NCI-H82 treated with DMSO at 0.1 percent for 48 hours (cell line): ENCODE results near the gene SPG11.
A peak's percentile ranks its signal among the peaks of the same experiment; 100 is the strongest.
"Not testable (repeated sequence)": the region's sequence is repeated elsewhere in the genome, so short reads cannot be mapped to it uniquely, and the experiment has no call there.

Experiments used
- DNase-seq: peaks from one replicate; lab custom pipeline; 2025; ENCODE audit not compliant: unreplicated experiment; lab: John Stamatoyannopoulos, UW

The SPG11 gene

GRCh38 chr15:44569316-44569715, 94.1 kb downstream of the SPG11 start:
- DNase-seq = no peak

DNA sequence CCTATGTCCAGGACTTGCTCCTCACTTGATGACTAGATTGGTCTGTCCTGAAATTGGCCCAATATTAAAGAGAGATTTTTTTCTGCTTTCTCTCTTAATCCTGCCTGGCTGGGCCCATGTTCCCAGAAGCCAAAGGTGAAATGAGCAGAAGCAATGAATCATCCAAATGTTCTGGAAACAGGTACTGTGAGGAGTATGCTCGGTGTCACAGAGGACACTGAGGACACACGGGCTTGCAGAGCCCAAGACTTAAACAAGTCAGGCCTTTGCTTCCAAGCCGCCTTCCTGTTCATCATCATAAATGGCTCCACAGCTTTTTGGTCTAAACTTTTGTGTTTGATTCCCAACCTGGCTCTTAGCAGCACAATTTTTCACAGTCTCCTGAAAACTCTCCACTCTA, 95.1 kb downstream of the SPG11 start:
- no peak for DNase-seq

GRCh38 chr15:44566155-44566540, 97.3 kb downstream of the SPG11 start:
- no peak for DNase-seq

- DNase-seq = no peak
Measured at GRCh38 chr15:44565387-44566154, 97.9 kb downstream of the SPG11 start.

- DNase-seq = not testable (repeated sequence)
Measured at GRCh38 chr15:44560926-44561325, 102.5 kb downstream of the SPG11 start.

DNA sequence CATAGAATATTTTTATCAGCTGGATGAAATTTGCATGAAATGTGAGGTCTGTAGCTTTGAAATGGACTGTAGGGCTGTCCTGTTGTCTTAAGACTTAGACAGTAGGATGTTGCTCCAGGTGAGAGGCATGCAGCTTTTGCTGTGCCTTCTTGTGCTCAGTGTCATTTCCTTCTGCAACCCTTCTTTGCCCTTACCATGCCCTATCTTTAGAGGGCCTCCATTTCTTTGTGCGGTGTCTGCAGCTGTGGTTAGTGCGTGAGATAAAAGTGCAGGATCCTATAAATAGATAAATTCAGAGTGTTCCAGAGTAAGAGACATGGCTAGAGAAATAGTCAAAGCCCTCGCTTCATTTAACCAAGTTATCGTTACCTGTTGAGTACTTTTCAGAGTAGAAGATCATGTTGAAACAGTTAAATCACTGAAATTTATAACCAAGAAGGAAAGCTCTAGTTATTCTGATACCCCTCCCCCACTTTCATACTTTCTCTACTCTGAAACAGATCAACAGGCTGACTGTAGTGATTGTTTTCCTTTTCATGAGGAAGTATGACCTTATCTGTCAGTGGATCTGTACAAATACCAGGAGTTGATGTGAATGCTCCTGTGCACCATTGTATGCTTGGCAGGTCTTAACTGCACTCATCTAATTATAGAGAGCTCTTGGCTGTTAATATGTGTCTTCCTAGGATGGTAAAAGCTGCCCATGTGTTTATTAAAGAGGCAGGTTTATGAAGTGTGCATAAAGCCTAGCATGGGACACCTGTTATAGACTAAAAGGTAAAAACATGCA, 108.3 kb downstream of the SPG11 start:
- DNase-seq = no peak

DNA sequence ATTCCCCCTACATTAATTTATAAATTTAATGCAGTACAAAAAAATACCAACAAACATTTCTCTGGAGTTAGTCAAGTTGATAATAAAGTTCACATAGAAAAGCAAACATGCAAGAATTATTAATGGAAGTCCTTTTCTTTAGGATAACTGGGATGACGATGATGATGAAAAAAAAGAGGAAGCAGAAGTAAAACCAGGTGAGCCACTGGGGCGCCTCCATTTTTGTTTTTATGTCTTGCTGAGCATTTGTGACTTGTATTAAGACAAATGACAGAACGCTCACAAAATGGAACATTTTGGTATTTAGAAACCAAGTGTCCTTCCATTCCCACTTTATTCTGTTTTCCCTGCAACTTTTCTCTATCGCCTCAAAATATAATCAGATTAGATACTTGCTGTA, 112.7 kb downstream of the SPG11 start:
- DNase-seq = no peak

DNA sequence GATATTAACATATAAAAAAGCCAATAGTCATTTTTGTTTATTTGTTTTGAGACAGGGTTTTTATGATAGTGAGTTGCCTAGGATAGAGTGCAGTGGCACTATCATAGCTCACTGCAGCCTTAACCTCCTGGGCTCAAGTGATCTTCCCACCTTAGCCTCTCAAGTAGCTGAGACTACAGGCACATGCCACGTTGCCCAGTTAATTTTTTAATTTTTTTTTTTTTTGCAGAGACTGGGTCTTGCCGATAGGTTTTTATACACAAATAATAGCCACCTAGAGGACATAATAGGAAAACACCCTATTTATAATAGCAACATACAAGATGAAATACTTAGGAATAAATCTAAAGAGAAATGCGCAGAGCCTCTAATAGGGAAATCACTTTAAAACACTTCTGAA, 113.2 kb downstream of the SPG11 start:
- no peak for DNase-seq

DNA sequence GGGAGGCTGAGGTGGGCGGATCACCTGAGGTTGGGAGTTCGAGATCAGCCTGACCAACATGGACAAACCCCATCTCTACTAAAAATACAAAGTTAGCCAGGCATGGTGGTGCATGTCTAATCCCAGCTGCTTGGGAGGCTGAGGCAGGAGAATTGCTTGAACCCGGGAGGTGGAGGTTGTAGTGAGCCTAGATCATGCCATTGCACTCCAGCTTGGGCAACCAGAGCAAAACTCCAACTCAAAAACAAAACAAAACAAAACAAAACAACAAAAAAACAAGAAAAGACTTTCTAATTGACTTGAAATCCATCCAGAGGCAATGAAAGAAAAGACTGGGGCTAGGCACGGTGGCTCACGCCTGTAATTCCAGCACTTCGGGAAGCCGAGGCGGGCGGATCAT, 114.3 kb downstream of the SPG11 start:
- DNase-seq = not testable (repeated sequence)

DNA sequence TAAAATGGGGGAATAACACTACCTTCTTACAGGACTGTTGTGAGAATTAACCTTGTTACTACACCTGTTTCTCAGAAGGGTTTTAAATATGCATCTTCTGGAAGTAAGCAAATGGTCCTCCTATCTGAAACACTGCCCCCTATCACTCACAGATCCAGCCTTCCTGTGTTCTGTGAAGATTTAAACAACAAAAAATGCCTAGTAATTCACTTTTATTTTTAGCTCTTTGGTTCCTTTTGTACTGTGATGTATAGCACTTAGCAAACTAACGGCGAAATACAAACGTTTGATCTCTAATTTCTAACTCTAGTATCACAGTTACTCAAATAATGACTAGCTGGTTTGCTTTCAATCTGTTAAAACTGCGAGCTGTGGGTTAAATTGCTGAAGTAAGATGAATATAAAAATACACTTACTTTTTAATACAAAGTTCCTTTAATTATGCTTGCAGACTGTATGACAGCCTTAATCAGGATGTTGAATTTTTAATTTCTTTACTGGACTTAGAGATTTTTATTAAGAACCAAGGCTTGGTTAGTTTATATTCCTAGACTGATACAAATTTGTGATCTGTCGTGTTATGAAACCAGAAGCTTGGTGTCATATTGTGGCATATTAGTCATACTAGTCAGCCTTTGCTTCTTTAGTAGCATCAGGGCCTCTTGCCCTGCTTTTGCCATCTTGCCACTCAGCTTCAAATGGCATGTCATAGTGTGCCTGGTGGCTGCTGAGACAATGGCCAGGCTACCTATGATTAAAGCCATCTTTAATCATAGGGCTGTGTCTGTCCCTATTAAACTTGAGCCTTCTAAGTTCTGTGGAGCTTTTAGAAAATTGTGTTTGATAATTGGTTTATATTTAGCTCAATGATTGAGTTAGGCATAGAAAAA, 117.3 kb downstream of the SPG11 start:
- no peak for DNase-seq

- DNase-seq = not testable (repeated sequence)
Measured at GRCh38 chr15:44544745-44545144, 118.7 kb downstream of the SPG11 start.

DNA sequence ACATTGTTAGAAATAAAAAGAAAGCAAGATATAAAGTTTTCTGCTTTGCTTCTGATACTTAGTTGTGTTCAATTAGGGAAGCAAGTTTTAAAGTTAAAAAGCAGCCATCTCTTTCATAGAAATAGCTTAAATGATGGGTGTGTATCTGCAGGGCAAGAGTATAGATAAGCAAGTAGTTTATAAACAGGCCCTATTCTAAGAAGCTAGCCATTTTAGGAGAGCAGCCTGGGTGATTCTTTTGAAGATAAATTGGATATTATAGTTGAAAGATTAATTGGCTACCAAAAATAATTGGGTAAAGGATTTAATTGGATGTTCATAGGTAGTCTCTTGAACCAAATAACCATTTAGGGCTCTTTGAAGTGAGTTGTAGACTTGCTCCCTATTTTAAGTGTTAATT, 120.9 kb downstream of the SPG11 start:
- no peak for DNase-seq

DNA sequence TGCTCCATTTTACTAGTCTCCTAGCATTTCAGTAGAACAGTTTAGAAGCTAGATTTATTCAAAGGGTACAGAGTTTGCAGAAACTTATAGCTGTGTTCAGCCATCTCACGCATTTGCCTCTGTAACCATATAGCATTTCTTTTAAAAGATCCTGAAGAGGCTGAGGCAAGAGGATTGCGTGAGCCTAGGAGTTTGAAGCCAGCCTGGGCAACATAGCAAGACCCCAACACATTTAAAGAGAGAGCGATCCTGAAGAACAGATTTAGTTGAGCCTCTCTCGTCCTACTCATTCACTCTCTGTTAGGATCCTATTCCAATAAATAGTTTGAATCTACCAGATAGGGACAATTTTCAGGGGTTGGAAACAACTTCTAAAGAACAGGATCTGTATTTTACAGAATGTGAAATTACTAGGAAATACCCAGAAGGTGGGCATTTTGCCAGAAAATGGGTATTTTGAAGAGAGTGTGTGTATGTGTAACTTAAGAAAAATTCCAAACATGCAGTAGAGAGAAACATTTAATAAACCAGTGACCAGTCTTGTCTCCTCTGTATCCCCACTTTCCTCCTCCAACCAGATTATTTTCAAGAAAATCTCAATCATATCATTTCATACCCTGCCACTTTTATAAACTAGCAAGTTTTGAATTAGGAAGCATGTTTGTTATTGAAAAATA, 122.0 kb downstream of the SPG11 start:
- DNase-seq = no peak

- DNase-seq = no peak
Measured at GRCh38 chr15:44537735-44538240, 125.7 kb downstream of the SPG11 start.

- peak; percentile 95 for DNase-seq
Measured at GRCh38 chr15:44536962-44537734, 126.3 kb downstream of the SPG11 start, which contains the start of gene EIF3J. Gene EIF3J (plus strand): TSS chr15:44537147. CDS start chr15:44537195, 48 bp downstream.

- DNase-seq = peak; percentile 95
Measured at GRCh38 chr15:44536302-44536961, 127.0 kb downstream of the SPG11 start.

DNA sequence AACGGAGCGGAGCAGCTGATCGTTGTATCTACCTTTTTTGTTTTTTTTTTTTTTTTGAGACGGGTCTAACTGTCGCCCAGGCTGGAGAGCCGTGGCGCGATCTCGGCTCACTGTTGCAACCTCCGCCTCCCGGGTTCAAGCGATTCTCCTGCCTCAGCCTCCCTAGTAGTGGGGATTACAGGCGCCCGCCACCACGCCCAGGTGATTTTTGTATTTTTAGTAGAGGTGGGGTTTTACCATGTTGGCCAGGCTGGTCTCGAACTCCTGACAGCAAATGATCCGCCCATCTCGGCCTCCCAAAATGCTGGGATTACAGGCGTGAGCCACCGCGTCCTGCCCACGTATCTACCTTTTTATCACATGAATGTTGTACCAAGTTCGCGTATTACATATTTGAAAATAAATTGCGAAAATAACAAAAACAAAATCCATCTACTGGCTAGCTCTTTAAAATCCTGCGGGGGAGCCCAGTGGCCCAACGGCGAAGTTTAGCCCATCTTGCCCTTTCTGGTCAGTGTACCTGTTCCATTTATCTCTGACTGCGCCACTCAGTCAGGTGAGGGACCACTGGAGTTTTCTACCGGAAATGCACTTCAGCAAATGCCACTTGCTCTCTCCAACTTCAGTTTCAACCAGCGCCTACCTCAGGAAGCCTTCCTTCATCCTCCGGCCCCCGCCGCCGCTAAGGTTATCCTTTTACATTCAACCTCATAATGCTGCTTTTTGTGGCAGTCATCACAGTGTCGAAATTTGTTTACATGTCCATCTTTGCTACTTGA, 127.8 kb downstream of the SPG11 start:
- DNase-seq = no peak

DNA sequence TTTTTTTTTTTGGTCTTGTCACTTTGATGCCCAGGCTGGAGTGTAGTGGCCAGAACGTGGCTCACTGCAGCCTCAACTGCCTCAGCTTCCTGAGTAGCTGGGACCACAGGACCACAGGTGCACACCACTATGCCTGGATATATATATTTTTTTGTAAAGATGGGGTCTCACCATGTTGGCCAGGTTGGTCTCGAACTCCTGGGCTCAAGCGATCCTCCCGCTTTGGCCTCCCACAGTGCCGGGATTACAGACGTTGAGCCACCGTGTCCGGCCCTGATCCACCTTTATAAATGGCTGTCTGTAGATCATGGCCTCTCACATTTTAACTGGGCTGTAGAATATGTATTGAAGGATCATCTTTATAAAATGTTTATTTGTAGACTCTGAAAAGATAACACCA, 128.4 kb downstream of the SPG11 start:
- DNase-seq = no peak
